ENCODE measurements around the gene RUVBL1. TPM values are rescaled to one million over a fixed set of nuclear protein-coding genes. Genes with fewer than 3 reads are reported as not detected.
A peak's percentile ranks its signal among the peaks of the same experiment; 100 is the strongest.
"Not testable (repeated sequence)": the region's sequence is repeated elsewhere in the genome, so short reads cannot be mapped to it uniquely, and the experiment has no call there.

The RUVBL1 gene
- polyA plus RNA-seq, 1 experiment: 83.3 TPM

GRCh38 chr3:128155616-128156360 is 32.2 kb upstream of the RUVBL1 start:
- no peak for DNase-seq (ENCODE audit: low read depth, low spot score)
- ChIA-PET CTCF (interaction anchor here (1.2 kb wide), 1 partner anchor 15 kb away, joined by 3 read pairs; no protein-coding TSS in a partner anchor), POLR2A (no interaction called here)
- Histone ChIP-seq H3K27me3 (ENCODE audit: control insufficient read depth, insufficient read depth, low read length) (no peaks in the 10 kb centered on the region), H3K4me3 (ENCODE audit: low read depth, low read length) (no peak overlapping the region), H3K9me3 (ENCODE audit: control insufficient read depth, insufficient read depth, low read length) (no peaks in the 10 kb centered on the region), H3K27ac (ENCODE audit: low read depth, low read length) (no peak overlapping the region)
- TF ChIP-seq, protein P1, sequence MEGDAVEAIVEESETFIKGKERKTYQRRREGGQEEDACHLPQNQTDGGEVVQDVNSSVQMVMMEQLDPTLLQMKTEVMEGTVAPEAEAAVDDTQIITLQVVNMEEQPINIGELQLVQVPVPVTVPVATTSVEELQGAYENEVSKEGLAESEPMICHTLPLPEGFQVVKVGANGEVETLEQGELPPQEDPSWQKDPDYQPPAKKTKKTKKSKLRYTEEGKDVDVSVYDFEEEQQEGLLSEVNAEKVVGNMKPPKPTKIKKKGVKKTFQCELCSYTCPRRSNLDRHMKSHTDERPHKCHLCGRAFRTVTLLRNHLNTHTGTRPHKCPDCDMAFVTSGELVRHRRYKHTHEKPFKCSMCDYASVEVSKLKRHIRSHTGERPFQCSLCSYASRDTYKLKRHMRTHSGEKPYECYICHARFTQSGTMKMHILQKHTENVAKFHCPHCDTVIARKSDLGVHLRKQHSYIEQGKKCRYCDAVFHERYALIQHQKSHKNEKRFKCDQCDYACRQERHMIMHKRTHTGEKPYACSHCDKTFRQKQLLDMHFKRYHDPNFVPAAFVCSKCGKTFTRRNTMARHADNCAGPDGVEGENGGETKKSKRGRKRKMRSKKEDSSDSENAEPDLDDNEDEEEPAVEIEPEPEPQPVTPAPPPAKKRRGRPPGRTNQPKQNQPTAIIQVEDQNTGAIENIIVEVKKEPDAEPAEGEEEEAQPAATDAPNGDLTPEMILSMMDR (IDR thresholded peaks at IDR 0.05; ENCODE audit: low read depth, low read length): no peak

DNA sequence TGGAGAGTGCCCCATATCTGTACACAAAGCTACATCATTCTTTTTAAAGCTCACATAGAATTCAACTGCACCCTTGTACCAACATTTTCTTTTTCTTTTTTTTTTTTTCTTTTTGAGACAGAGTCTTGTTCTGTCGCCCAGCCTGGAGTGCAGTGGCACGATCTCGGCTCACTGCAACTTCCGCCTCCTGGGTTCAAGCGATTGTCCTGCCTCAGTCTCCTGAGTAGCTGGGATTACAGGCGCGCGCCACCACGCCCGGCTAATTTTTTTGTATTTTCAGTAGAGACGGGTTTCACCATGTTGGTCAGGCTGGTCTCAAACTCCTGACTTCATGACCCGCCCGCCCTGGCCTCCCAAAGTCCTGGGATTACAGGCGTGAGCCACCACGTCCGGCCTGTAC is 30.7 kb upstream of the RUVBL1 start:
- DNase-seq (ENCODE audit: low read depth, low spot score); H3K27me3 ChIP-seq (ENCODE audit: control insufficient read depth, insufficient read depth, low read length); H3K9me3 ChIP-seq (ENCODE audit: control insufficient read depth, insufficient read depth, low read length); H3K27ac ChIP-seq (ENCODE audit: low read depth, low read length): not testable (repeated sequence)
- peak overlapping the region; percentile 75 for H3K4me3 ChIP-seq (ENCODE audit: low read depth, low read length)
- ChIA-PET CTCF (interaction anchor here (0.7 to 0.9 kb wide), 2 partner anchors 16 to 21 kb away, joined by 3 read pairs; no protein-coding TSS in a partner anchor), POLR2A (interaction anchor here (0.7 kb wide), 2 partner anchors 31 to 102 kb away, joined by 3 to 10 read pairs; partner anchors contain the start of genes RUVBL1 and SEC61A1)

DNA sequence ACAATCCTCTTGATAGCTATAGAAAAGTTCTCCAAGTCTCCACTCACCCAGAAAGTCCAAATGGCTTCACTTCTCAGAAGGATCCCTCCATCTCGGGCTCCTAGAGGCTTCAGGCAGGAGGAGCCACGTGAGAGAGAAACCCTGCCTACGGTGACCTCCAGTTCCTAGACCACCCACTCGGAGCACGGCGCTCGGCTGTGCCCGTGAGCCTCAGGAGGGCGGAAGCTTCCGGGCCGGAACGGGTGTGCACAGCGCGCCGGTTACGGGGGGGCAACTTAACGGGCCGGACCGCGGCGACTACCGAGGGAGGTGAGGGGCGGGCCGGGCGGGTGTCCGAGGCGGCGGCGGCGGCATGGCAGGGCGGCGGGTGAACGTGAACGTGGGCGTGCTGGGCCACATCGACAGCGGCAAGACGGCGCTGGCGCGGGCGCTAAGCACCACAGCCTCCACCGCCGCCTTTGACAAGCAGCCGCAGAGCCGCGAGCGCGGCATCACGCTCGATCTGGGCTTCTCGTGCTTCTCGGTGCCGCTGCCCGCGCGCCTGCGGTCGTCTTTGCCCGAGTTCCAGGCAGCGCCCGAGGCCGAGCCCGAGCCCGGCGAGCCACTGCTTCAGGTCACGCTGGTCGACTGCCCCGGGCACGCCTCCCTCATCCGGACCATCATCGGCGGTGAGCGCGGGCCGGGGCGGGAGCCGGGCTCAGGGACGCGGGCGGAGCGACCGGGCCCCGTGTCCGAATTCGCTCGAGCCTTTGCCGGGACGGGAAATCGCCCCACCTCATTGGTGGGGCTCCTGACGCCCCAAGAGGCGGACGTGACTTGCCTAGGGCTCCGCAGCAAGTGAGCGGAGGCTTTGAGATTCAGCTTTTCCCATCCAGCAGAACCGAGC is 29.8 kb upstream of the RUVBL1 start, which contains the start of gene EEFSEC:
Gene EEFSEC, plus strand, starts transcription at position 326 of the 886 bp plus-strand sequence. Its CDS starts 27 bp downstream, at position 353.
- Histone ChIP-seq H3K4me3 (ENCODE audit: low read depth, low read length) (peak within 1 kb of the TSS; percentile 75), H3K27me3 (ENCODE audit: control insufficient read depth, insufficient read depth, low read length) (no peaks in the 10 kb centered on the region), H3K27ac (ENCODE audit: low read depth, low read length) (peak within 1 kb of the TSS; percentile 39), H3K9me3 (ENCODE audit: control insufficient read depth, insufficient read depth, low read length) (no peaks in the 10 kb centered on the region)
- DNase-seq (ENCODE audit: low read depth, low spot score): peak; percentile 41
- ChIA-PET CTCF (interaction anchor here (0.6 to 0.9 kb wide), 3 partner anchors 17 to 70 kb away, joined by 3 to 4 read pairs (median 3); no protein-coding TSS in a partner anchor), POLR2A (interaction anchor here (0.7 to 1.2 kb wide), 4 partner anchors 30 to 419 kb away, joined by 3 to 12 read pairs (median 6); partner anchors contain the start of genes RUVBL1 and SEC61A1)
- TF ChIP-seq, protein P1 (IDR thresholded peaks at IDR 0.05; ENCODE audit: low read depth, low read length): no peak

DNA sequence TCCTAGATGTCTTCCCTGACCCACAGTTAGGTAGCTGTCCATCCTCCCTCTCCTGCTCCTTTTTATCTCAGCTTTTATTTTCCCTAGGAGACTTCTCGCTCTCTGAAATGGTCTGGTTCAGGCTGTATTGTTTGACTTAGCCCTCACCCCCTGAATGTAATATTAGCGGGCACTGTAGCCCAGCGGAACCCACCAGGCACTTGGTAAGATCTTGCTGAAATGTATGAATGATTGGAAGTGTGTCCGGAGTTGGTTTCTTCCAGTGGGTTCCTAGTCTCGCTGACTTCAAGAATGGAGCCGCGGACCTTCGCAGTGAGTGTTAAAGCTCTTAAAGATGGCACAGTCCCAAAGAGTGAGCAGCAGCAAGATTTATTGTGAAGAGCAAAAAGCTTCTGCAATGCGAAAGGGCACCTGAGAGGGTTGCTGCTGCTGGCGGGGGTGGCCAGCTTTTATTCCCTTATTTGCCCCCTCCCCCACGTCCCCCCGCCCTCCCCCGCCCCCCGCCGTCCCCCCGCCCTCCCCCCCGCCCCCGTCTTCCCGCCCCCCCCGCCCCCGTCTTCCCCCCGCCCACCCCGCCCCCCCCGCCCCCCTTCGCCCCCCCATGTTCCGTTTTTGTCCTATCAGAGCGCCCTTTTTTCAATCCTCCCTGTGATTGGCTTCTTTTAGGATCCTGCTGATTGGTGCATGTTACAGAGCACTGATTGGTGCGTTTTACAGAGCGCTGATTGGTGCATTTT is 29.0 kb upstream of the RUVBL1 start:
- Histone ChIP-seq H3K27me3 (ENCODE audit: control insufficient read depth, insufficient read depth, low read length) (no peaks in the 10 kb centered on the region), H3K27ac (ENCODE audit: low read depth, low read length) (no peak overlapping the region), H3K9me3 (ENCODE audit: control insufficient read depth, insufficient read depth, low read length) (no peaks in the 10 kb centered on the region), H3K4me3 (ENCODE audit: low read depth, low read length) (peak overlapping the region; percentile 75)
- CTCF ChIA-PET: no interaction called here
- POLR2A ChIA-PET: interaction anchor here (0.8 to 1.2 kb wide), 2 partner anchors 29 to 420 kb away, joined by 3 to 12 read pairs; partner anchors contain the start of gene RUVBL1
- no peak for DNase-seq (ENCODE audit: low read depth, low spot score)
- TF ChIP-seq, protein P1 (IDR thresholded peaks at IDR 0.05; ENCODE audit: low read depth, low read length): no peak

GRCh38 chr3:128151758-128152274 is 28.2 kb upstream of the RUVBL1 start:
- DNase-seq (ENCODE audit: low read depth, low spot score): no peak
- CTCF ChIA-PET: no interaction called here

More at GRCh38 chr3:128151758-128152274, 28.2 kb upstream of the RUVBL1 start:
- Histone ChIP-seq H3K27ac (ENCODE audit: low read depth, low read length) (no peak overlapping the region), H3K27me3 (ENCODE audit: control insufficient read depth, insufficient read depth, low read length) (no peaks in the 10 kb centered on the region), H3K4me3 (ENCODE audit: low read depth, low read length) (no peak overlapping the region), H3K9me3 (ENCODE audit: control insufficient read depth, insufficient read depth, low read length) (no peaks in the 10 kb centered on the region)
- TF ChIP-seq, protein P1 (IDR thresholded peaks at IDR 0.05; ENCODE audit: low read depth, low read length): no peak
- POLR2A ChIA-PET: no interaction called here

Data from AG04450 (cell line).